GM19043 (cell line): ENCODE measurements around the gene FARP1.

Experiments
- ATAC-seq: cut with Tn5 transposase; IDR thresholded peaks from one replicate; pipeline ENCODE4 v1.9.1; 2021; ENCODE audit warnings: low read depth; ENCODE audit not compliant: unreplicated experiment

The FARP1 gene

GRCh38 chr13:98374750-98375149 lies 231.9 kb downstream of the FARP1 start:
- no peak for ATAC-seq

GRCh38 chr13:98377635-98378378 lies 234.9 kb downstream of the FARP1 start:
- no peak for ATAC-seq

GRCh38 chr13:98384739-98385138 lies 241.8 kb downstream of the FARP1 start:
- ATAC-seq, result no peak

- no peak for ATAC-seq
These were observed 242.7 kb downstream of the FARP1 start for GRCh38 chr13:98385606-98386005.

- ATAC-seq, result no peak
These were observed 243.7 kb downstream of the FARP1 start for GRCh38 chr13:98386637-98387036.

GRCh38 chr13:98389319-98389718 lies 246.4 kb downstream of the FARP1 start:
- no peak for ATAC-seq

- no peak for ATAC-seq
These were observed 247.3 kb downstream of the FARP1 start for GRCh38 chr13:98390086-98390715.

- ATAC-seq, result no peak
These were observed 251.0 kb downstream of the FARP1 start for GRCh38 chr13:98393873-98394272.

- ATAC-seq, result no peak
These were observed 252.1 kb downstream of the FARP1 start for GRCh38 chr13:98394820-98395510.

- no peak for ATAC-seq
These were observed 253.3 kb downstream of the FARP1 start for GRCh38 chr13:98396071-98396710.

GRCh38 chr13:98397221-98397620 lies 254.3 kb downstream of the FARP1 start:
- ATAC-seq, result no peak

GRCh38 chr13:98397861-98398260 lies 255.0 kb downstream of the FARP1 start:
- ATAC-seq, result no peak

GRCh38 chr13:98398581-98398980 lies 255.7 kb downstream of the FARP1 start:
- no peak for ATAC-seq

- ATAC-seq, result no peak
These were observed 256.9 kb downstream of the FARP1 start for GRCh38 chr13:98399756-98400155.

GRCh38 chr13:98401934-98402333 lies 259.0 kb downstream of the FARP1 start:
- no peak for ATAC-seq

GRCh38 chr13:98403076-98403475 lies 260.2 kb downstream of the FARP1 start:
- no peak for ATAC-seq

- no peak for ATAC-seq
These were observed 262.2 kb downstream of the FARP1 start for GRCh38 chr13:98405107-98405571.

GRCh38 chr13:98405690-98406344 lies 262.9 kb downstream of the FARP1 start:
- ATAC-seq, result no peak

GRCh38 chr13:98406427-98406826 lies 263.5 kb downstream of the FARP1 start:
- no peak for ATAC-seq

- no peak for ATAC-seq
These were observed 264.1 kb downstream of the FARP1 start for GRCh38 chr13:98406971-98407370.

GRCh38 chr13:98407575-98407974 lies 264.7 kb downstream of the FARP1 start:
- no peak for ATAC-seq
